OCI-LY1 (cell line): ENCODE results near the gene TNIP1.

Source experiments
- CTCF ChIP-seq: fragments of 200-600 bp; sonication (generic), shearing (Covaris generic); IDR thresholded peaks from 2 replicates; pipeline ENCODE4 v1.5.1; 2017; ENCODE audit warnings: mild to moderate bottlenecking, antibody characterized with exemption, low read length, moderate library complexity, mixed read lengths
- EZH2 ChIP-seq: fragments of 200-600 bp; sonication (generic), shearing (Covaris generic); IDR thresholded peaks from 2 replicates; pipeline ENCODE4 v1.8.0; 2017; ENCODE audit warnings: borderline replicate concordance, mixed run types, mild to moderate bottlenecking, antibody characterized with exemption, low read length, moderate library complexity, mixed read lengths

GRCh38 chr5:151086192-151086869 lies 5.5 kb upstream of the TNIP1 start:
- no peak for TF ChIP-seq CTCF
- no peak for TF ChIP-seq EZH2
